HT1080 (cell line): ENCODE measurements around the gene CTRB2. TPM values are rescaled to one million over a fixed set of nuclear protein-coding genes. Genes with fewer than 3 reads are reported as not detected.

Source experiments
- DNase-seq: peaks from one replicate; pipeline ENCODE4 v3.0.0-alpha.2; 2015; ENCODE audit warnings: low read depth
- polyA plus RNA-seq, 2 experiments: library from polyadenylated mRNA; depleted of rRNA; stranded (reverse); fragments of >200 nt; gene quantifications; 2 replicates each; pipeline ENCODE4 v1.2.3, GENCODE V29; 2015
- total RNA-seq: library from RNA; depleted of rRNA; stranded (reverse); fragments of >200 nt; shearing (Covaris generic); gene quantifications from 2 replicates; pipeline ENCODE4 v1.2.3, GENCODE V29; 2014; rRNA removed

Gene CTRB2
- total RNA-seq: not detected in 2 replicates
- not detected in 2 replicates for polyA plus RNA-seq (2015; cell fraction: cytosol; rRNA removed)
- not detected in 2 replicates for polyA plus RNA-seq (2015; cell fraction: nucleus; rRNA removed)

- no peak for DNase-seq
Measured at GRCh38 chr16:75206749-75207451, at the start of gene CTRB2. TSS of gene CTRB2 (minus strand) at chr16:75207161. CDS start at chr16:75207141, 20 bp downstream.

DNA sequence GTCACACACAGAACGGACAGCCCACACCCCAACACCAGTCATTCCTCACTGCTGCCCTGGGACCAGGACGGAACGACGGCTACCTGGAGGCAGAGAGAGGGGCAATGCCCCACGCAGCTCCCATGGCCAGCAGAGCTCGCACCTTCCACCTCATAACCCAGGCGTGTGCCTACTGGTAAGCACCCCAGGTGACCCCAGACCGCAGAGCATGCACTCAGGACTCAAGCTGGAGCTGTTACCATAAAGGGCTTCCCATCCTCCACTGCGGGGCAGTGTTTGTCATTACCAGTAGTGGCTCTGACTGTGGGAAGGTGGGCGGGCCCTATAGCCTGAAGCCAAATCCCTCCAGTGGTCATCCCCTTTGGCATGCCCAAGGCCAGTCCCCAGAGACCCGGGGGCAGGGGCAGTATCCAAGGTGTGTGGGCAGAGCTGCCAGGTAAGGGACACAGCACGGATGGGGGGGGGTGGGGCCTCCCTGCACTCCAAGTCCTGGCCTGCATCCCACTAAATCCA is 49.2 kb upstream of the CTRB2 start:
- DNase-seq: no peak

- no peak for DNase-seq
Measured at GRCh38 chr16:75254359-75254837, 47.4 kb upstream of the CTRB2 start.

DNA sequence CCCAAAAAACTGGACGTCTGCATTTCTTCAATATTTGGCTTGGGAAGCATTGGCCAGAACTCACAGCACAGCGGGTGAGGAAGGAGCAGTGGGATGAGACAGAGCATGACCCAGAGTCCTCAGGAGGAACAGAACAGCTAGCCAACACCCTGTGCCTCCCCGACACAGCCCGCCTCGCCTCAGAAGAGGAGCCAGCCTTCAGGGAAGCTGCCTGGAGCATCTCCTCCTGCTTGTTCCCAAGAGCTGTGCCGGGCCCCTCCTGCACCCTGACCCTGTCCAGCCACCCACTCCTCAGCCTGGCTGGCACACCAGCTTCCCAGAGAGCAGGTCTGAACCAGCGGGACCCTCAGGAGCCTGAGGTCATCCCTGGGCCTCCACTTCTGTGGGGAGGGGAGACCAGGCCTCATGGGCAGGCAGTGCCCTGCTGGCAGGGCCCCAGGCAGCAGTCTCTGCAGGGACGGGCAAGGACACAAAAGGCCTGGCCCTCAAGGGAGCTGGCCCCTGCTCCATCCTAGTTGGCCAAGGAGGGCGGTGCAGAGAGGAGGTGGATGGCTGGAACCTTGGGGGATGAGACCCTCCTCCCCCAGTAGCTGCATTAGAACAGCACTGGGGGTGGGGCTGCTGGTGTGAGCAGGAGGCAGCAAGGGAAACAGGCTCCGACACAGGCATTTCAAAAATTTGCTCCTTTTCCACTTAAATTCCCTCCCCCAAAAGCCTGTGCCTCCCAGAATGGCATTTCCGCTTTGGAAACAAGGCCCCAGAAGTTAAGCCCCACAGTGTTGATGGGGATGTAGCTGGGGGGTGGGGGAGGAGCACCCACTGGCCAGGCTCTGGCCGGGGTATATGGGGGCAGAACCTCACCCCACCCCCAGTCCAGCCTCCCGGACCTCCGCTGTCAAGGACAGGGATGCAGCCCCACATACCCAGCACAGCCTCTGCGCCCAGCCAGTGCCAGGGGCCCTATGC is 46.3 kb upstream of the CTRB2 start:
- peak; percentile 54 for DNase-seq

DNA sequence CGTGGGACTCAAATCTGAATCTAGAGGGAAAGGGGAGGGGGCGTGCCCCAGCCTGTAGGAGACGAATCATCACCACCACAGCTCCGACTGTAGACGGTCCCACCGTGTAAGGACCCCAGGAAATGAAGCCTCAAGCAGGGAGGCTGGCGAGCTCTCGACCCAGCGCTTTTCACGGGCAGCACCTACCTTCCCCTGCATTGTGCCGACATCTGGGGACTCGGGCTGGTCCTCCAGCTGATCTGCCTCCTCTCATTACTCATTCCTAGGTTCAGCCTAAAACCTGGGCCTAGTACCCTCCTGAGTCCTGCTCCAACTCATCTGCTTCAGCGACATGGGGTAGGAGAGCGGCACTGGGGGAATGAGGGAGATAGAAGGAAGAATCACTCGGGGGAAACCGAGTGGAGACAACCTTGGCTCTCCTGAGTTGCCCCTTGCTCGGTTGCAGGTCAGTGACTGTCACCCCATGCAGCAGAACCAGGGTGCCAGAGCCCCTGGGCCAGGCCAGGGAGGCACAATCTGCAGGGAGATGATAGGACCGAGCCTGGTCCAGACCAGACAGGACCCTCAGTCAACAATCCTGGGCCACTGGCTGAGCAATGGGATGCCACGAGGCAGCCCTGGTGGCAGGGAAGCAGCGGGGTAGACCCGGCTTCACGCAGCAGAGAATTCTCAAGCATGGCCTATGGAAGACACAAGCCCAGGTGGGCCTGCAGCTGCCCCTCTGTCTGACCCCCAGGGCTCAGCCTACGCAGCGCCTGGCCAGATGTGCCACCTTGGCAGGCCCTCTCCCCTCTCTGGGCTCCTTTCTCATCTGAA is 45.3 kb upstream of the CTRB2 start:
- no peak for DNase-seq

DNA sequence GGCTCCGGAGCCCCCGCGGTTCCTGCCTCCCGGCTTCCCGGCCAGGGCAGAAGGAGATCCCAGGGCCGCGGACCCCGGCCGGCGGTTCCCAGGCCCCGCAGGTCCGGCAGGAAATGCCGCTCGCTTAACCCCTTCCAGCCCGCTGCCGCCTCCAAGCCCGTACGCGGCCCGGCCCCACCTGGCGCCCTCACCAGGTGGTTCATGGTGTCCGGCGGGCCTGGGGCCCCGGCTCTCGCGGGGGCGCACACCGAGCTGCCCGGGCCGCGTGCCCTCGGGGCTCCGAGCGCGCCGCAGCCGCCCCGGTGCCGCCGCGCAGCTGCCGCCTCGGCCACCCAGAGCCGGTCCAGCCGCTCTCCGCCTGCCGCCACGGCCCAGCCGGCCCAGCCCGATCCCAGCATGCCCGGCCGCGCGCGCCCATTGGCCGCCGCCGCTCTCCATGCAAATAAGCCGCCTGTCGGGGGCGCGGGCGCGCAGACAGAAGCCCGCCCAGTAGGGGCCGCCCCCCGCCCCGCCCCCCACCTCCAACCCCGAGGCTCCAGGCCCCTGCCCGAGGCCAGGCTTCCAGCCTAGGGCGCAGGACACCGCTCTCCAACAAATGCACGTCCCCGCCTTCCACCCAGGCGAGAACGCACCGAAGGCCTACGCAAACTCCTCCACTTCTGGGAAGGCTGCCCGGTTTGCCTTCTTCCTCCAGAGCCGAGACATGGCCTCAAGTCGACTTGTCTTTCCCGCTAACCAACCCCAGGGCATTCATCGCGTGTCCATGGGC is 44.5 kb upstream of the CTRB2 start, which contains the start of gene BCAR1:
Gene BCAR1, minus strand, starts transcription at position 345 of the 769 bp plus-strand sequence. Its CDS starts 142 bp downstream, at position 203.
- DNase-seq: peak; percentile 78

DNA sequence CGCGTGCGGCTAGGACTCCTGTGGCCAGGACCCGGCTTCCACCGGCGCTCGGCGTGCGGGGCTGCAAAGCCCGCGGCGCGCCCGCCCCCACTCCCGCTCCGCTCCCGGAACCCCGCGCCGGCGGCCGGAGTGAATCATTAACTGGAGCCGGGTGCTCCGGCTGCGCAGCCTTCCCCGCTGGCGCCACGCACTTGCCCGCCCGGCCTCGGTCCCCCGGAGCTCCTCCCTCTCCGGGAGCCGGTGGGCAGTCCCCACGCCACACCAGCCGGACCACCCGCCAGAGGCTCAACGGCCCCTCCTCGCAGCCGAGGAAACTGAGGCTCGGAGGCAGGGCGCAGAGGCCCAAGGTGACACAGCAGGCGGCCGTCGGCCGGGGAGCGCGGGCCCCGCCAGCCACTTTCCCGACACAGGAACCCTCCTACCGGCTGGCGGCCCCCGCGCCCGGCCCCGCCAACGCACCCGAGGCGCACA is 43.9 kb upstream of the CTRB2 start:
- no peak for DNase-seq

DNA sequence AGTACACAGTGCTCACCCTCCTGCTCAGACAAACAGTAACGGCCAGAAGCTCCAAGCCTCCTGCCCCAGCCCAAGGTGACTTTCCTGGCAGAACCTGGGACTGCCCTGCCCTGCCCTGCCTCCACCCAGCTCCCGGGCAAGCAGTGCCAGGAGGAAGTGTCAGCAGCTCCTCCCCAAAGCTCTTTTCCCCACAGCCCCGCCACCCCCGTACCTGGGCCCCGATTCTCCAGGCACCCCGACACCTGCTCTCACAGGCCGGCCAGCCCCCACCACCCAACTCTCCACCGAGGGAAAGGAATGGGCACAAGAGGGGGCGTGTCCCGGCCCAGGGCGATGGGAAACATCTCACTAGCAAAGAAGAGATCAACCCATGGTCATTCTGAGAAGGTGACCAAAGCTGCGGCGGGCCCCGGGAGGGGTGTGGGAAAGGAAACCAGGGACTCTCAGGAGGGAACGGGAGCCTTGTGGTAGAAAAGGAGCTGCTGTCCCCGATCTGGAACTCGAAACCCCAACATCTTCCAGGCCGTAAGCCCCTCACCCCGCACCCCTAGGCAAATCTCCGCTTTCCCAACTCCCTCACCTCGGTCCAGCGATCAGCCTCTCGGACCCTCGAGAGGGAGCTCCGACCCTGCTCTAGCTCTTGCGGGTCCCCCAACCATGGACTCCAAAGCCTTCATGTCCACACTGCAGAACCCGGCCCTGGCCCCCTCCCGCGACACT is 43.3 kb upstream of the CTRB2 start:
- no peak for DNase-seq

- DNase-seq: no peak
Measured at GRCh38 chr16:75249441-75249840, 42.5 kb upstream of the CTRB2 start.

DNA sequence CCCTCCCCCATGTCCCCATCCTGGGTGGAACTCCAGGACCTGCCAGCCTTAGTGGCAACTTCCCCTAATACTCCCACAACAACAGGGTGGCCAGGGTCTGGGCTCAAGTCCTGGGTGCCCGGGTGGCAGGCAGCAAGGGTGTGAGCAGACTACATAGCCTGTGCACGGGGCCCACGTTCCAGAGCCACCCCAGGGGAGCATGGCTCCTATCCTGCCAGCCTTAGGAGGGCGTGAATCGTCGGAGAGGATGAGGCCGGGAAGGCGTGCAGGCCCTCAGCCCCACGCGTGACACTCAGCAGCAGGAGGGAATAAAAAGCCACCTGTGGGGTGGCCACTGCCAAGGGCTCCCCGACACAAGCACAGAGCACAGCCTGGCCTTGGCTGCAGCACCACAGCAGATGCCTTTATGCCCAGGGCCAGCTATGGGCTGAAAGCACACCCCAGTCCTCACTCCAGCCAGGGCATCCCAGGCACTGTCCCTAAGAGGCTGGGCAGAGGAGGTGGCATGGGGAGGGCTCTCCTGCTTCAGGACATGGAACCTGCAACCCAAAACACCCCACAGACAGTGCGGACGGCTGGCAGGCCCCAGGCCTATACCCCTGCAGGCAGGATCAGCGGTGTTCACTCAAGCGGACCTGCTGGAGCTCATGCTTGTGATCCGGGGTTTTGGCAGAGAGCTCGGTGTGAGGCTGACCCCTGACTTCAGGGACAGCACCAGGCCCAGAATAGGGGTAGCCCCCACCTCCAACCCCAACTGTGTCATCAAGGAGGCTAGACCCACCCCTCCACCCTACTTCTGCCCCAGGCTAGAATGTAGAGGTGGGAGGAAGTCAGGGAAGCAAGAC is 41.8 kb upstream of the CTRB2 start:
- DNase-seq: no peak

GRCh38 chr16:75248142-75248535 is 41.2 kb upstream of the CTRB2 start:
- DNase-seq: no peak

GRCh38 chr16:75247249-75247648 is 40.3 kb upstream of the CTRB2 start:
- no peak for DNase-seq

DNA sequence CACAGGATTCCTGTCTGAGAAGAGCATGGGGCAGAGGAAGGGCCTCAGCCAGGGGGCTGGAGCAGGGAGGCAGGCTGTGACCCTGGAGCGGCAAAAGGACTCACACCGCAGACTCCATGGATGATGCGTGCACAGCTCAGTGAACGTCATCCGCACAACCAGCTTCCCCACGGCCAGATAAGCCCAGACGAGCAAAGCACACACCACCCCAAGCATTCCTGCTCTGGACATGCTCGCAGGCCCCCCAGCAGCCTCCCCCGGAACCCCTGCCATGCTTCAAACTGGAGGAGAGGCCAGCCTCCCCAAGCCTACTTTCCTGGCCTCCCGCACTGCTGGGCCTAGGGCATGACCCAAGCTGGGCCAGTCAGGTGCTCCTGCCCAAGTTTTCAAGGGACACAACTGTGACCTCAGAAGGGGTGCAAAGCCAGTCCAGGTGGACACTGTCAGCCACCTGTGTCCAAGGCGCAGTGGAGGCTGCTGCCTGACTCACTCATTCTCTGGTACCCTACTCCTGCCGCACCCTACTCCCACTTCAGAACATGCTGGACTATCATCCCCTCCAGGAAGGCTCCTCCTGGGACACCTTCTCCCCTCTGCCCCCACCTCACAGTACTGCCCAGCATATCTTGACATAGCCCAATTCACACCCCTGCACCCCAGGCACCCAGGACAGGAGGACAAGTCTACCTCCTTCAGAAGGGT is 39.7 kb upstream of the CTRB2 start:
- no peak for DNase-seq

DNA sequence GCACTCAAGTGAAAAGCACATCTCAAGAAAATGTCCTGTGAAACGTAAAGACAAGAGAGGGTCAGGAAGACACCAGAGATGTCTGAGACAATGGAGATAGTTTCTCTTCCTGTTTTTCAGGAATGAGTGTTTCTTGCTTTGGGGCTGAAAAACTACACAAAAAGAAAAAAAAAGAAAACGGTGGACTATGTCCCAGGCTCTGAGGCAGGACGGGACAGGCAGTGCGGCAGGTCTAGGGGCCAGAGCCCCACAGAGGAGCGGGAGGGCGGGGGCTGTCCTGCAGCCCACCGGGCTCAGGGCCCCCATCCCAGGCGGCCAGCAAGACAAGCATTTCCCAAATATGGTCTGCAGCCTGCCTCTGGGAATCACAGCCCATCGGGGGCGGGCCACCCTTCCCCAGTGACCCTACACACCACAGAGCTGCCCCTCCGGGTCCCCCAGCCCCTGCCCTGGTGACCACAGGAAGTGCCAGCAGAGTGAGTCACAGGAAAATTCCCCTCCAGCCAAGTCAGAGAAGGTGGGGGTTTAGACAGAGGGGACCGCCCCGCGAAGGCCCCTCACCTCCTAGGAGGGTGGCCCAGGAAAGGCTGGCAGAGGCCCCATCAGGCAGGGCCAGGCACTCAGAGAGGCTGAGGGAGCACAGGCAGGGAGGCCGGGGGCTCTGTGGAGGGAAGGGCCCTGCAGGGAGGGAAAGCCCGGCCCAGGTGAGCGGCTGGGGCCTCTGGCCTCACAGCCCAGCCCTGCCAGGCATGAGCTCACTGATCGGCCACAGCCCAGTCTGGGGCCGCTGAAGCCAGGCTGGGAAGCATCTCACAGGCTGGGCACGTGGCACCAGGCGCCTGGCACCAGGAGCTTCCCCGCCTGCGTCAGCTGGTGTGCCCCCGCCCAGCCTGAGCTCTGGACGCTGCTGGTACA is 38.1 kb upstream of the CTRB2 start:
- DNase-seq: peak; percentile 99

DNA sequence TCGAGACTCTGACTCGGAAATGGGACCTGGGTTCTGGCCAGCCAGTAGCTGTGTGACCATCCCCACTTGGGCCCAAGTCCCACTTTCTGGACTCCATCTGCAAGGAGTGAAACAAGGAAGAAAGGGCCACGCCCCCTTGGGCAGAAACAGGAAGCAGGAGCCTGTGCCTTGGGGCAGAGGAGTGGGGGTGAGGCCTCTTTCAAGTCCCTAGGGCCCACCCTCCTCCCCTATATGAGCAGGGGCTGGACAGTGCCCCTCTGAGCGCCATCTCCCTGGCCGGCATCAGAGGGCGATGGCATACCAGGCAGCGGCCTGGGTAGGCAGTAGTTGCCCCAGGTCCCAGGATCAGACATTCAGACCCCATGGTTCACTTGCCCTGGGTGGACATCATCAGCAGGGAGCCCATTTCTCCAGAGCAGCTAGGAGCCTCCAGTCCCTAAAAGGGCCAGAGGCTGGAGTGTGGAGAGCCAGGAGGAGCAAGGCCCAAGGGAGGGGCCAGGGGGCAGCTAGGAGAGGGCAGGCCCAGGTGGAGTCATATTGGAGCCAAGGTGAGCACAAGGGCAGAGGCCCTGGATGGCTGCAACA is 37.4 kb upstream of the CTRB2 start:
- DNase-seq: peak; percentile 57

- no peak for DNase-seq
Measured at GRCh38 chr16:75243667-75244224, 36.8 kb upstream of the CTRB2 start.
